MM.1S (cell line): ENCODE measurements around the gene MIS12.

ENCODE experiments used
- DNase-seq: peaks from one replicate; pipeline ENCODE4 v3.0.0-alpha.2; 2015
- H2AFZ ChIP-seq: fragments of 300-600 bp; sonication (generic); 2 replicates; pipeline ENCODE4 v1.6.0; 2016; ENCODE audit warnings: antibody characterized with exemption, low read length
- H3F3A ChIP-seq: fragments of 300-600 bp; sonication (generic); 2 replicates; pipeline ENCODE4 v1.6.1; 2016; ENCODE audit warnings: mild to moderate bottlenecking, antibody characterized with exemption, low read length, moderate library complexity, mixed read lengths; ENCODE audit not compliant: insufficient read depth
- H3K27ac ChIP-seq: fragments of 300-600 bp; sonication (generic); 2 replicates; pipeline ENCODE4 v1.5.1; 2016; ENCODE audit warnings: mild to moderate bottlenecking, low read length
- H3K27me3 ChIP-seq: fragments of 300-600 bp; sonication (generic); replicated peaks from 2 replicates; pipeline ENCODE4 v1.6.0; 2016; ENCODE audit warnings: low read length; ENCODE audit not compliant: insufficient read depth
- H3K36me3 ChIP-seq: fragments of 300-600 bp; sonication (generic); replicated peaks from 2 replicates; pipeline ENCODE4 v1.6.1; 2016; ENCODE audit warnings: mild to moderate bottlenecking, low read length, mixed read lengths; ENCODE audit not compliant: insufficient read depth
- H3K4me1 ChIP-seq: fragments of 300-600 bp; sonication (generic); 2 replicates; pipeline ENCODE4 v1.6.1; 2016; ENCODE audit warnings: low read length, mixed read lengths
- H3K4me2 ChIP-seq: fragments of 300-600 bp; sonication (generic); 2 replicates; pipeline ENCODE4 v1.6.0; 2016; ENCODE audit warnings: low read depth, low read length
- H3K4me3 ChIP-seq: fragments of 300-600 bp; sonication (generic); 2 replicates; pipeline ENCODE4 v1.5.1; 2016; ENCODE audit warnings: low read length, mixed read lengths
- H3K79me2 ChIP-seq: fragments of 300-600 bp; sonication (generic); 2 replicates; pipeline ENCODE4 v1.6.1; 2016; ENCODE audit warnings: mixed run types, low read length, mixed read lengths
- H3K9ac ChIP-seq: fragments of 300-600 bp; sonication (generic); 2 replicates; pipeline ENCODE4 v1.6.1; 2016; ENCODE audit warnings: low read length, mixed read lengths
- H3K9me2 ChIP-seq: fragments of 300-600 bp; sonication (generic); replicated peaks from 2 replicates; pipeline ENCODE4 v1.6.1; 2016; ENCODE audit warnings: mild to moderate bottlenecking, low read length, mixed read lengths; ENCODE audit not compliant: insufficient read depth
- H3K9me3 ChIP-seq: fragments of 300-600 bp; sonication (generic); replicated peaks from 2 replicates; pipeline ENCODE4 v1.6.1; 2016; ENCODE audit warnings: mild to moderate bottlenecking, low read length, mixed read lengths; ENCODE audit not compliant: insufficient read depth
- H4K20me1 ChIP-seq: fragments of 300-600 bp; sonication (generic); 2 replicates; pipeline ENCODE4 v1.6.1; 2016; ENCODE audit warnings: mild to moderate bottlenecking, low read length, moderate library complexity, mixed read lengths; ENCODE audit not compliant: insufficient read depth
- EZH2 ChIP-seq: fragments of 300-600 bp; sonication (generic); optimal IDR thresholded peaks from 2 replicates; pipeline ENCODE3; 2017; ENCODE audit warnings: low read depth, mild to moderate bottlenecking, antibody characterized with exemption, low read length, mixed read lengths
- EZH2phosphoT487 ChIP-seq: fragments of 300-600 bp; sonication (generic); IDR thresholded peaks from 2 replicates; pipeline ENCODE4 v1.6.1; 2018; ENCODE audit warnings: antibody characterized with exemption, low read length
- TF ChIP-seq, protein P1 (sequence below): fragments of 300-600 bp; sonication (generic); IDR thresholded peaks from 2 replicates; pipeline ENCODE4 v1.5.1; 2016; ENCODE audit warnings: antibody characterized with exemption, low read length, mixed read lengths

Gene MIS12

GRCh38 chr17:5467416-5467815 lies 18.9 kb upstream of the MIS12 start:
- H3K9me3 ChIP-seq, result no peaks in the 10 kb centered on the region
- H3K9ac ChIP-seq, result peak overlapping the region; percentile 84; the same call in 1 of the 2 replicates
- no peaks in the 10 kb centered on the region for H3K27me3 ChIP-seq
- peak overlapping the region; percentile 91 for H3K4me3 ChIP-seq
- H3F3A ChIP-seq, result peaks cover 7% of the 10 kb centered on the region; the same call in 1 of the 2 replicates
- no peaks in the 10 kb centered on the region; the same call in 1 of the 2 replicates for H4K20me1 ChIP-seq
- peaks cover 64% of the 10 kb centered on the region for H3K79me2 ChIP-seq
- peak overlapping the region; percentile 82 for H3K4me2 ChIP-seq
- no peak overlapping the region for H3K27ac ChIP-seq
- no peak for TF ChIP-seq EZH2phosphoT487
- no peak for TF ChIP-seq EZH2
- TF ChIP-seq, protein P1, sequence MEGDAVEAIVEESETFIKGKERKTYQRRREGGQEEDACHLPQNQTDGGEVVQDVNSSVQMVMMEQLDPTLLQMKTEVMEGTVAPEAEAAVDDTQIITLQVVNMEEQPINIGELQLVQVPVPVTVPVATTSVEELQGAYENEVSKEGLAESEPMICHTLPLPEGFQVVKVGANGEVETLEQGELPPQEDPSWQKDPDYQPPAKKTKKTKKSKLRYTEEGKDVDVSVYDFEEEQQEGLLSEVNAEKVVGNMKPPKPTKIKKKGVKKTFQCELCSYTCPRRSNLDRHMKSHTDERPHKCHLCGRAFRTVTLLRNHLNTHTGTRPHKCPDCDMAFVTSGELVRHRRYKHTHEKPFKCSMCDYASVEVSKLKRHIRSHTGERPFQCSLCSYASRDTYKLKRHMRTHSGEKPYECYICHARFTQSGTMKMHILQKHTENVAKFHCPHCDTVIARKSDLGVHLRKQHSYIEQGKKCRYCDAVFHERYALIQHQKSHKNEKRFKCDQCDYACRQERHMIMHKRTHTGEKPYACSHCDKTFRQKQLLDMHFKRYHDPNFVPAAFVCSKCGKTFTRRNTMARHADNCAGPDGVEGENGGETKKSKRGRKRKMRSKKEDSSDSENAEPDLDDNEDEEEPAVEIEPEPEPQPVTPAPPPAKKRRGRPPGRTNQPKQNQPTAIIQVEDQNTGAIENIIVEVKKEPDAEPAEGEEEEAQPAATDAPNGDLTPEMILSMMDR, result no peak
- no peaks in the 10 kb centered on the region for H3K36me3 ChIP-seq
- H2AFZ ChIP-seq, result peak overlapping the region; percentile 79
- peaks cover 8% of the 10 kb centered on the region; the same call in 1 of the 2 replicates for H3K4me1 ChIP-seq
- no peaks in the 10 kb centered on the region for H3K9me2 ChIP-seq
- DNase-seq, result no peak

GRCh38 chr17:5468075-5468473 lies 18.3 kb upstream of the MIS12 start:
- peak overlapping the region; percentile 91 for H3K4me3 ChIP-seq
- no peaks in the 10 kb centered on the region for H3K9me2 ChIP-seq
- peak; percentile 10 for DNase-seq
- H3F3A ChIP-seq, result peaks cover 7% of the 10 kb centered on the region; the same call in 1 of the 2 replicates
- no peaks in the 10 kb centered on the region for H3K36me3 ChIP-seq
- peak overlapping the region; percentile 79 for H2AFZ ChIP-seq
- H3K9me3 ChIP-seq, result no peaks in the 10 kb centered on the region
- TF ChIP-seq EZH2, result no peak
- TF ChIP-seq, protein P1, result no peak
- no peak for TF ChIP-seq EZH2phosphoT487
- peak overlapping the region; percentile 43; the same call in 1 of the 2 replicates for H3K27ac ChIP-seq
- H3K27me3 ChIP-seq, result no peaks in the 10 kb centered on the region
- H4K20me1 ChIP-seq, result no peaks in the 10 kb centered on the region; the same call in 1 of the 2 replicates
- H3K79me2 ChIP-seq, result peaks cover 57% of the 10 kb centered on the region
- H3K9ac ChIP-seq, result peak overlapping the region; percentile 84
- H3K4me1 ChIP-seq, result peaks cover 8% of the 10 kb centered on the region; the same call in 1 of the 2 replicates
- peak overlapping the region; percentile 82 for H3K4me2 ChIP-seq

- Histone ChIP-seq H3K79me2 (peaks cover 20% of the 10 kb centered on the region), H3K27me3 (no peaks in the 10 kb centered on the region), H3K36me3 (peaks cover 3% of the 10 kb centered on the region; the same call in 1 of the 2 replicates), H3K9me2 (no peaks in the 10 kb centered on the region), H3K4me1 (no peaks in the 10 kb centered on the region), H3K27ac (no peak overlapping the region), H4K20me1 (no peaks in the 10 kb centered on the region), H3K9ac (no peak overlapping the region), H3K4me3 (no peak overlapping the region), H3K9me3 (no peaks in the 10 kb centered on the region), H3K4me2 (no peak overlapping the region), H3F3A (peaks cover 7% of the 10 kb centered on the region; the same call in 1 of the 2 replicates), H2AFZ (no peak overlapping the region)
- no peak for DNase-seq
- TF ChIP-seq, protein P1, result no peak
- TF ChIP-seq EZH2, result no peak
- no peak for TF ChIP-seq EZH2phosphoT487
These were observed 13.9 kb upstream of the MIS12 start for GRCh38 chr17:5472511-5472910.
